ENCODE results near the gene LRRN4CL. TPM values are rescaled to one million over a fixed set of nuclear protein-coding genes. Genes with fewer than 3 reads are reported as not detected.
"Not testable (repeated sequence)": the region's sequence is repeated elsewhere in the genome, so short reads cannot be mapped to it uniquely, and the experiment has no call there.

LRRN4CL gene
- total and polyA plus RNA-seq, 3 experiments from 2014 or later: 0.11 to 0.22 TPM; not detected in 1

GRCh38 chr11:62705413-62705812, 16.1 kb upstream of the LRRN4CL start:
- ChIA-PET CTCF (interaction anchor here (0.8 to 5.3 kb wide), 7 partner anchors 11 to 280 kb away, joined by 3 to 33 read pairs (median 3); partner anchors contain the start of genes C11orf98, CSKMT, LRRN4CL and ZBTB3), POLR2A (interaction anchor here (0.8 to 2.1 kb wide), 10 partner anchors 21 to 150 kb away, joined by 3 to 17 read pairs (median 4); partner anchors contain the start of genes HNRNPUL2, LBHD1, UQCC3 and ZBTB3)
- Histone ChIP-seq H3K27ac (ENCODE audit: low read depth, low read length) (peak overlapping the region; percentile 95), H3K4me3 (ENCODE audit: low read length) (peak overlapping the region; percentile 88), H3K36me3 (ENCODE audit: insufficient read depth, low read length) (no peaks in the 10 kb centered on the region), H3K27me3 (ENCODE audit: insufficient read depth, low read length, poor library complexity, severe bottlenecking) (no peaks in the 10 kb centered on the region), H3K9me3 (ENCODE audit: low read length) (no peaks in the 10 kb centered on the region), H3K4me1 (ENCODE audit: insufficient read depth, low read length) (peaks cover 45% of the 10 kb centered on the region)
- H3K4me1 Mint-ChIP-seq: peaks cover 36 to 49% (median 41%) of the 10 kb centered on the region in 3 donors
- no peaks in the 10 kb centered on the region for H3K9me3 Mint-ChIP-seq
- DNase-seq: no peak
- no peaks in the 10 kb centered on the region for H3K27me3 Mint-ChIP-seq
- H3K36me3 Mint-ChIP-seq: peaks cover 3 to 25% (median 4%) of the 10 kb centered on the region in 3 donors
- peak overlapping the region; percentile 86 to 95 (median 89) for H3K4me3 Mint-ChIP-seq
- peak overlapping the region; percentile 92 to 99 (median 94) for H3K27ac Mint-ChIP-seq

DNA sequence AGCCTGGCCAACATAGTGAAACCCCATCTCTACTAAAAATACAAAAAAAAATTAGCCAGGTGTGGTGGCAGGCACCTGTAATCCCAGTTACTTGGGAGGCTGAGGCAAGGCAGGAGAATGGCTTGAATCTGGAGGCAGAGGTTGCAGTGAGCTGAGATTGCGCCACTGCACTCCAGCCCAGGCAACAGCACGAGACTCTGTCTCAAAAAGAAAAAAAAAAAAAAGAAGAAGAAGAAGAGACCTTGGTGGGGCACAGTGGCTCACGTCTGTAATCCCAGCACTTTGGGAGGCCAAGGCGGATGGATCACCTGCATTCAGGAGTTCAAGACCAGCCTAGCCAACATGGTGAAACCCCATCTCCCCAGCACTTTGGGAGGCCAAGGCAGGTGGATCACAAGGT, 14.6 kb upstream of the LRRN4CL start:
- ChIA-PET CTCF (interaction anchor here (0.7 to 5.3 kb wide), 3 partner anchors 9 to 51 kb away, joined by 3 to 33 read pairs (median 3); no protein-coding TSS in a partner anchor), POLR2A (interaction anchor here (0.6 to 1.3 kb wide), 3 partner anchors 14 to 1262 kb away, joined by 3 to 8 read pairs (median 3); partner anchors contain the start of genes HNRNPUL2 and LRRN4CL)
- H3K4me1 ChIP-seq (ENCODE audit: insufficient read depth, low read length): peaks cover 35% of the 10 kb centered on the region
- H3K9me3 Mint-ChIP-seq; H3K27me3 ChIP-seq (ENCODE audit: insufficient read depth, low read length, poor library complexity, severe bottlenecking); H3K27me3 Mint-ChIP-seq; H3K27ac ChIP-seq (ENCODE audit: low read depth, low read length); H3K9me3 ChIP-seq (ENCODE audit: low read length); H3K4me3 ChIP-seq (ENCODE audit: low read length); H3K36me3 ChIP-seq (ENCODE audit: insufficient read depth, low read length); DNase-seq: not testable (repeated sequence)
- H3K4me1 Mint-ChIP-seq: peaks cover 23 to 36% (median 31%) of the 10 kb centered on the region in 3 donors
- H3K27ac Mint-ChIP-seq: peak overlapping the region in 2 of 8 donors; percentile 27 to 74
- H3K36me3 Mint-ChIP-seq: peaks cover 3 to 15% (median 4%) of the 10 kb centered on the region in 3 donors
- peak overlapping the region in 1 of 7 donors; percentile 52 for H3K4me3 Mint-ChIP-seq

- ChIA-PET POLR2A (interaction anchor here (0.5 to 1.0 kb wide), 2 partner anchors 49 to 84 kb away, joined by 5 read pairs; no protein-coding TSS in a partner anchor), CTCF (interaction anchor here (1.3 to 3.0 kb wide), 3 partner anchors 23 to 277 kb away, joined by 4 to 11 read pairs (median 5); partner anchors contain the start of genes TUT1 and UBXN1)
- H3K36me3 Mint-ChIP-seq: peaks cover 3 to 16% (median 4%) of the 10 kb centered on the region in 3 donors
- no peak for DNase-seq
- H3K27me3 Mint-ChIP-seq: no peaks in the 10 kb centered on the region
- Histone ChIP-seq H3K4me1 (ENCODE audit: insufficient read depth, low read length) (peaks cover 18% of the 10 kb centered on the region), H3K27ac (ENCODE audit: low read depth, low read length) (no peak overlapping the region), H3K36me3 (ENCODE audit: insufficient read depth, low read length) (no peaks in the 10 kb centered on the region), H3K4me3 (ENCODE audit: low read length) (no peak overlapping the region), H3K9me3 (ENCODE audit: low read length) (no peaks in the 10 kb centered on the region), H3K27me3 (ENCODE audit: insufficient read depth, low read length, poor library complexity, severe bottlenecking) (no peaks in the 10 kb centered on the region)
- H3K4me1 Mint-ChIP-seq: peaks cover 11 to 21% (median 20%) of the 10 kb centered on the region in 3 donors
- H3K4me3 Mint-ChIP-seq: no peak overlapping the region
- H3K27ac Mint-ChIP-seq: peak overlapping the region in 1 of 8 donors; percentile 1
- no peaks in the 10 kb centered on the region for H3K9me3 Mint-ChIP-seq
Observed at GRCh38 chr11:62702246-62702645, 12.9 kb upstream of the LRRN4CL start.

- Mint-ChIP-seq H3K4me3 (no peak overlapping the region), H3K27ac (peak overlapping the region in 5 of 8 donors; percentile 5 to 81 (median 48)), H3K27me3 (peaks cover 0 to 2% of the 10 kb centered on the region in 2 donors), H3K4me1 (peaks cover 5 to 8% (median 6%) of the 10 kb centered on the region in 3 donors), H3K36me3 (peaks cover 0 to 34% (median 8%) of the 10 kb centered on the region in 3 donors), H3K9me3 (no peaks in the 10 kb centered on the region)
- Histone ChIP-seq H3K36me3 (ENCODE audit: insufficient read depth, low read length) (no peaks in the 10 kb centered on the region), H3K27me3 (ENCODE audit: insufficient read depth, low read length, poor library complexity, severe bottlenecking) (no peaks in the 10 kb centered on the region), H3K27ac (ENCODE audit: low read depth, low read length) (no peak overlapping the region), H3K9me3 (ENCODE audit: low read length) (no peaks in the 10 kb centered on the region), H3K4me1 (ENCODE audit: insufficient read depth, low read length) (peaks cover 7% of the 10 kb centered on the region), H3K4me3 (ENCODE audit: low read length) (no peak overlapping the region)
- POLR2A ChIA-PET: no interaction called here
- CTCF ChIA-PET: interaction anchor here (0.7 to 5.5 kb wide), 23 partner anchors 11 to 301 kb away, joined by 3 to 46 read pairs (median 4); partner anchors contain the start of genes B3GAT3, BSCL2, C11orf98 and CSKMT
- peak; percentile 68 to 84 (median 72) for DNase-seq
Observed at GRCh38 chr11:62694455-62695167, 5.3 kb upstream of the LRRN4CL start.

- H3K4me1 Mint-ChIP-seq; H3K27me3 Mint-ChIP-seq; H3K27me3 ChIP-seq (ENCODE audit: insufficient read depth, low read length, poor library complexity, severe bottlenecking); H3K27ac ChIP-seq (ENCODE audit: low read depth, low read length); H3K9me3 Mint-ChIP-seq; DNase-seq; H3K4me3 ChIP-seq (ENCODE audit: low read length); H3K36me3 ChIP-seq (ENCODE audit: insufficient read depth, low read length); H3K4me3 Mint-ChIP-seq; H3K27ac Mint-ChIP-seq; H3K9me3 ChIP-seq (ENCODE audit: low read length); H3K4me1 ChIP-seq (ENCODE audit: insufficient read depth, low read length): not testable (repeated sequence)
- peaks cover under 1 to 37% (median 8%) of the 10 kb centered on the region in 3 donors for H3K36me3 Mint-ChIP-seq
- POLR2A ChIA-PET: interaction anchor here (0.5 to 0.6 kb wide), 3 partner anchors 10 to 352 kb away, joined by 3 to 6 read pairs (median 3); no protein-coding TSS in a partner anchor
- CTCF ChIA-PET: interaction anchor here (0.7 to 5.5 kb wide), 16 partner anchors 11 to 300 kb away, joined by 3 to 46 read pairs (median 4); partner anchors contain the start of genes B3GAT3, BSCL2, C11orf98 and CSKMT
Observed at GRCh38 chr11:62693624-62694023, 4.3 kb upstream of the LRRN4CL start.

DNA sequence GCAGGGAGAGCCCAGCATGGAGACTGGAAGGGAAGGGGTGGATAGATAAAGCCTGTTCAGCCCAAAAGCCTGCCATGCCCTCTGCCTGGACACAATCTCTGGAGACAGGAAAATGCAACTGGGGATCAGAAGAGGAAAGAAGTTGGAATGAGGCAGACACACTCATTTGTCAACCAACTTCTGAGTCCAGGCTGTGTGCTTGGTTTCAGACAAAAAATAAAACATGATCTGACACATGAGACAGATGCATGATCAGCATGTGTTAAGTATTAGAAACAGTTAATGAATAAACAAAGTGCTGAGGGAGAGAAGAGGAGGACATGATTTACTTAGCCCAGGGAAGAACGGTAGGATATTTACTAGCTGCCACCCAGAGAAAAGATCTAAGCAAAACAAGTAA, 839 bp downstream of the LRRN4CL start:
- Mint-ChIP-seq H3K36me3 (peaks cover 3 to 30% (median 6%) of the 10 kb centered on the region in 3 donors), H3K4me1 (no peaks in the 10 kb centered on the region), H3K4me3 (no peak overlapping the region), H3K27ac (no peak overlapping the region), H3K9me3 (no peaks in the 10 kb centered on the region), H3K27me3 (peaks cover 6 to 9% of the 10 kb centered on the region in 2 donors)
- POLR2A ChIA-PET: no interaction called here
- Histone ChIP-seq H3K27ac (ENCODE audit: low read depth, low read length) (no peak overlapping the region), H3K4me1 (ENCODE audit: insufficient read depth, low read length) (no peaks in the 10 kb centered on the region), H3K9me3 (ENCODE audit: low read length) (no peaks in the 10 kb centered on the region), H3K27me3 (ENCODE audit: insufficient read depth, low read length, poor library complexity, severe bottlenecking) (no peaks in the 10 kb centered on the region), H3K36me3 (ENCODE audit: insufficient read depth, low read length) (no peaks in the 10 kb centered on the region), H3K4me3 (ENCODE audit: low read length) (no peak overlapping the region)
- DNase-seq: no peak
- CTCF ChIA-PET: interaction anchor here (1.5 to 2.3 kb wide), 2 partner anchors 14 to 264 kb away, joined by 5 to 8 read pairs; no protein-coding TSS in a partner anchor

- CTCF ChIA-PET: no interaction called here
- H3K9me3 Mint-ChIP-seq: no peaks in the 10 kb centered on the region
- peaks cover 3 to 28% (median 6%) of the 10 kb centered on the region in 3 donors for H3K36me3 Mint-ChIP-seq
- no peak overlapping the region for H3K27ac Mint-ChIP-seq
- H3K4me3 ChIP-seq (ENCODE audit: low read length): no peak overlapping the region
- H3K4me1 ChIP-seq (ENCODE audit: insufficient read depth, low read length): no peaks in the 10 kb centered on the region
- H3K4me3 Mint-ChIP-seq: no peak overlapping the region
- no peaks in the 10 kb centered on the region for H3K27me3 ChIP-seq (ENCODE audit: insufficient read depth, low read length, poor library complexity, severe bottlenecking)
- no peak for DNase-seq
- POLR2A ChIA-PET: interaction anchor here (0.9 kb wide), 1 partner anchor 23 kb away, joined by 3 read pairs; no protein-coding TSS in a partner anchor
- H3K27ac ChIP-seq (ENCODE audit: low read depth, low read length): no peak overlapping the region
- H3K9me3 ChIP-seq (ENCODE audit: low read length): no peaks in the 10 kb centered on the region
- peaks cover 6 to 9% of the 10 kb centered on the region in 2 donors for H3K27me3 Mint-ChIP-seq
- H3K4me1 Mint-ChIP-seq: no peaks in the 10 kb centered on the region
- H3K36me3 ChIP-seq (ENCODE audit: insufficient read depth, low read length): no peaks in the 10 kb centered on the region
Observed at GRCh38 chr11:62687508-62688396, 1.6 kb downstream of the LRRN4CL start.

Data from CD8-positive, alpha-beta memory T cell (primary cell).